Ishikawa (cell line): Measurements from ENCODE around the gene GFI1B.

Source experiments
- CEBPB ChIP-seq: IDR thresholded peaks from 2 replicates; pipeline ENCODE4 v1.6.1; 2012
- EGR1 ChIP-seq: IDR thresholded peaks from 2 replicates; pipeline ENCODE4 v1.6.1; 2012
- EP300 ChIP-seq: IDR thresholded peaks from 2 replicates; pipeline ENCODE4 v1.6.1; 2012; ENCODE audit warnings: borderline replicate concordance
- NFIC ChIP-seq: IDR thresholded peaks from 2 replicates; pipeline ENCODE4 v1.6.1; 2012
- TAF1 ChIP-seq: IDR thresholded peaks from 2 replicates; pipeline ENCODE4 v1.6.1; 2012; ENCODE audit warnings: low read depth, mild to moderate bottlenecking
- USF1 ChIP-seq: IDR thresholded peaks from 2 replicates; pipeline ENCODE4 v1.6.1; 2012
- TF ChIP-seq, protein P1 (sequence below): IDR thresholded peaks from 2 replicates; pipeline ENCODE4 v1.6.1; 2012; ENCODE audit warnings: low read depth, mild to moderate bottlenecking

DNA sequence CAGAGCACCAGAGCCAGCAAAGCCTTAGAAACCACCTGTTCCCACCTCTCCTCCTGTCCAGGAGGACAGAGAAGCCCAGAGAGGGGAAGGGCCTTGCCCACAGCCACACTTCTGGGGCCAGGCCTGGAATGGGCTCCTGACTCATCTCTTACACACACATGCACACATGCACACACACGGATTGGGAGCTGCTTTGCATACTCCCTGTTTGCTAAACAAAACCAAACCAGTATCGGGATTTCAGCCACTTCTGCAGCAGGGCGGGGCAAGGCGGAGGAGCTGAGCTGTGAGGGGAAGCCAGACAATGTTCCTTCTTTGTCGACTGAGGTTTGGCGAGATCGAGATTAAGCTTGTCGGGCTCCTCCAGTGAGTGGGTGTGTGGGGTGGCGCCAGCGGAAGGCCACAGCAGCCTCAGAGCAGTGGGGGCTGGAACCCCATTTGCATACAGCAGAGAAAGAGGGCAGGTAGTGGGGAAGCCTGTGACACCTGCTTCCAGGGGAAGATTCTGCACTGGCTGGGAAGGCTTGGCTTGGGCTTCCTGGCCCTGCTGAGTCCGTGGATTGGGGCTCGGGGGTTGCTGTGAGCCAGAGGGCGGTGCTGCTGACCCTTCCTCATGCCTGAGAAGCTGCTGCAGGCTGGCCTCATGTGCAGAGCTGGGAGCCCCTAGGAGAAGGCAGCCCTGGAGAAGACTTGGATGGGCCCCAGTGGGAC is 16.1 kb downstream of the GFI1B start:
- TF ChIP-seq TAF1, result no peak
- TF ChIP-seq NFIC, result no peak
- no peak for TF ChIP-seq EP300
- no peak for TF ChIP-seq EGR1
- TF ChIP-seq USF1, result no peak
- TF ChIP-seq CEBPB, result no peak
- TF ChIP-seq, protein P1, sequence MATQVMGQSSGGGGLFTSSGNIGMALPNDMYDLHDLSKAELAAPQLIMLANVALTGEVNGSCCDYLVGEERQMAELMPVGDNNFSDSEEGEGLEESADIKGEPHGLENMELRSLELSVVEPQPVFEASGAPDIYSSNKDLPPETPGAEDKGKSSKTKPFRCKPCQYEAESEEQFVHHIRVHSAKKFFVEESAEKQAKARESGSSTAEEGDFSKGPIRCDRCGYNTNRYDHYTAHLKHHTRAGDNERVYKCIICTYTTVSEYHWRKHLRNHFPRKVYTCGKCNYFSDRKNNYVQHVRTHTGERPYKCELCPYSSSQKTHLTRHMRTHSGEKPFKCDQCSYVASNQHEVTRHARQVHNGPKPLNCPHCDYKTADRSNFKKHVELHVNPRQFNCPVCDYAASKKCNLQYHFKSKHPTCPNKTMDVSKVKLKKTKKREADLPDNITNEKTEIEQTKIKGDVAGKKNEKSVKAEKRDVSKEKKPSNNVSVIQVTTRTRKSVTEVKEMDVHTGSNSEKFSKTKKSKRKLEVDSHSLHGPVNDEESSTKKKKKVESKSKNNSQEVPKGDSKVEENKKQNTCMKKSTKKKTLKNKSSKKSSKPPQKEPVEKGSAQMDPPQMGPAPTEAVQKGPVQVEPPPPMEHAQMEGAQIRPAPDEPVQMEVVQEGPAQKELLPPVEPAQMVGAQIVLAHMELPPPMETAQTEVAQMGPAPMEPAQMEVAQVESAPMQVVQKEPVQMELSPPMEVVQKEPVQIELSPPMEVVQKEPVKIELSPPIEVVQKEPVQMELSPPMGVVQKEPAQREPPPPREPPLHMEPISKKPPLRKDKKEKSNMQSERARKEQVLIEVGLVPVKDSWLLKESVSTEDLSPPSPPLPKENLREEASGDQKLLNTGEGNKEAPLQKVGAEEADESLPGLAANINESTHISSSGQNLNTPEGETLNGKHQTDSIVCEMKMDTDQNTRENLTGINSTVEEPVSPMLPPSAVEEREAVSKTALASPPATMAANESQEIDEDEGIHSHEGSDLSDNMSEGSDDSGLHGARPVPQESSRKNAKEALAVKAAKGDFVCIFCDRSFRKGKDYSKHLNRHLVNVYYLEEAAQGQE, result no peak
